Astrocyte of the cerebellum (primary cell): ENCODE results near the gene PDE1C.
A peak's percentile ranks its signal among the peaks of the same experiment; 100 is the strongest.

ENCODE experiments used
- DNase-seq: peaks from one replicate; pipeline ENCODE4 v3.0.0-alpha.2; 2011; ENCODE audit warnings: low read depth
- H3K4me3 ChIP-seq: 2 replicates; pipeline ENCODE4 v1.5.1; 2011; ENCODE audit warnings: mild to moderate bottlenecking, low read depth, low read length, moderate library complexity
- CTCF ChIP-seq: IDR thresholded peaks from 2 replicates; pipeline ENCODE4 v1.5.1; 2012; ENCODE audit warnings: low read length, low read depth, moderate library complexity, mild to moderate bottlenecking; ENCODE audit errors: missing control alignments
- in situ Hi-C: cut with HindIII; loops from 2 replicates; pipeline ENCODE4 v1.10.0; 2017; ENCODE audit warnings: low sequenced_read_pairs

The PDE1C gene

GRCh38 chr7:31887006-31887405 lies 183.2 kb downstream of the PDE1C start:
- peak; percentile 6 for DNase-seq
- in situ Hi-C loops = no loop called here

DNA sequence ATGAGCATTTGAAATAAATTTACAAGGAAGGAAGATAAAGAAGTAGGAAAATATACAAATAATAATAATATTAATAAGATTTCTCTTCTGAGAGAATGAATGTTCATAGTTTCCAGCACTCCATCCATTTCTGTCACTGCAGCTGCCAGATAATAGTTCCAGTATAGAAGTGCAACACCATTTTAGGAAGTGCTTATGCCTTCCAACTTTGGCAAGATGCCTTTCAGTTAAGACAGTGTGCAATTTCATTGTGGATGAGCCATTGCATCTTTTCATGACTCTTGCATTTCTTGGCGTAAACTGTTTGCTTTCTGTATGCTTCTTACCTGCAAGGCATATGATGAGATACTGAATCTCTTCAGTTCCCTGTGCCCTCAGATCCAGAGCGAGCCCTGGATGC lies 185.0 kb downstream of the PDE1C start:
- in situ Hi-C loops = no loop called here
- DNase-seq = no peak
- no peak overlapping the region for H3K4me3 ChIP-seq
- no peak for TF ChIP-seq CTCF

More at GRCh38 chr7:31887006-31887405, 183.2 kb downstream of the PDE1C start:
- no peak overlapping the region for H3K4me3 ChIP-seq
- TF ChIP-seq CTCF = no peak

DNA sequence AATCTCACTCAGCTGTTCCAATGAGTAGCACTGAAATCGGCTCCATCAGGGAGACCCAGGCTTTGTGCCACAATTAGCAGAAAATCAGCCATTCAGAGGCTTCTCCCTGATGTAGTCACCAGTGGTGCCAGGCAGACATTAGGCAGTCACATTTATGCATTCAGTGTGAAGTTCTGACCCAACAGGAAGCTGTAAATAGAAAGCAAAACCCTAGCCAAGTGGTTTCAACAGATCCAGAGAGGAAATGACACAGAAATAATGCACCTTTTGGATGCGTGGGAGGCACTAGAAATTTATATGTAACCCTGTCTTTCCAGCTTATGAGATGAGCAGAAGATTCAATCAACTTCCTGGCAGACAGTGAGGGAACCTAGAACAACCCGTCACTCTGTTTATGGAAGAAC lies 186.4 kb downstream of the PDE1C start:
- no peak overlapping the region for H3K4me3 ChIP-seq
- in situ Hi-C loops = no loop called here
- DNase-seq = peak; percentile 8
- TF ChIP-seq CTCF = no peak

DNA sequence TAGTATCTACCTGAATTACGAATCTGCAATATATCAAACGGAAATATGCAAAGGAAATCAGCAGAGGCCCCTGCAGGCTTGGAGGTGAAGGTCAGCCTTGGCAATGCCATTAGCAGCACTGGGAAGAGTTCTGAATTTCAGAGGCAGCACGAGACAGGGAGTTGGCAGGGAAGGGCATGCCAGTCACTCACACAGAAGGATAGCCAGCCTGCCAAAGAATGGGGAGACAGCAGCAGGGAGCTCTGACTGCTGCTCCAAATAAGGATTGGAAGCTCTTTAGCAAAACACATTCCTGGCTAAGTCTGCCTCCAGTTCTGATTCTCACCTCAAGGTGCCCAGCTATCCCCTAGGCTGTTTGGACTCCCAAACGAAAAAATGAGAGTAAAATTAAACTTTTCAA lies 188.0 kb downstream of the PDE1C start:
- no peak for TF ChIP-seq CTCF
- no peak overlapping the region for H3K4me3 ChIP-seq
- DNase-seq = no peak
- in situ Hi-C loops = no loop called here

DNA sequence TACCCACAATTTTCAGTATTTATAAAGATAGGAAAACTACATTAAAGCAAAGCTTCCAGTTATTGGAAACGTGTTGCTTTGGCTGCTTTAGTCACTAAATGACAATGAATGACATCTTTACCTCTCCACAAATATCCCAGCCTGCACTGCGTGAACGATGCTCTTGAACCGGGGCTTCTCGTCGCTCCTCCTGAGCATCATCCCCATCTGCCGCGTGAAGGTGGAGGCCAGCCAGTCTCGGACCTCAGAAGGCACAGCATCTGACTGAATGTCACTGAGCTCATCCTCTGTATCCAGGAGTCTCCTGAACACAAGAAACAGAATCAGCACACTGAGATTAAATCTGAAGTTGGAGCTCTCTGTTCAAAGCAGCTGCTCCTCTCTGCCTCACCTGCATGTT lies 191.3 kb downstream of the PDE1C start:
- no peak for TF ChIP-seq CTCF
- in situ Hi-C loops = no loop called here
- H3K4me3 ChIP-seq = no peak overlapping the region
- DNase-seq = no peak

DNA sequence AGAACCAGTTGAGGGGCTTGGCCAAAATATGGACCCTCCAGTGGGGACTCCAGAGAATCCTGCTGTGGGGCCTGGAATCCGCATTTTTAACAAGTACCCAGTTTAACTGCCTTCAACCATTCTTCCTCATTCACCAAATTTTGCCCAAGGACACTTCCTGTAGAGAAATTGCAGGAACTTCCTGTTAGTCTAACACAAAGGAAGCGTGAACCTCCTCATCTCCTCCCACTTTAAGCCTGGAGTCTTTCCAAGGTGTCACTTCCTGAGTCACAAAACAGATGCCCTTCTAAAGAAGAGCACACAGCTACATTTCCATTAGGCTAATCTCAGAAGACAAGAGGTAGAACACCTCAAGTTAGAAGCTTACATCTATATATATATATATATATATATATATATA lies 194.8 kb downstream of the PDE1C start:
- TF ChIP-seq CTCF = no peak
- DNase-seq = no peak
- no peak overlapping the region for H3K4me3 ChIP-seq
- in situ Hi-C loops = no loop called here
